Gastroesophageal sphincter (tissue), 3 donors: ENCODE measurements around the gene GRIK2.

ENCODE experiments used
- CTCF ChIP-seq, 4 experiments: fragments of 200-600 bp in 2 of 4; fragments of 450-650 bp in 2 of 4; sonication (generic) in 1 of 4; IDR thresholded peaks; one replicate each; pipeline ENCODE4 v1.5.1; 2017 to 2019; ENCODE audit warnings: antibody characterized with exemption in 4 of 4, mild to moderate bottlenecking in 2 of 4, moderate library complexity in 2 of 4
- EP300 ChIP-seq: sonication (generic); formaldehyde crosslinking; IDR thresholded peaks from one replicate; pipeline ENCODE4 v1.6.1; 2017; ENCODE audit warnings: antibody characterized with exemption, mild to moderate bottlenecking
- POLR2A ChIP-seq, 2 donors: fragments of 450-650 bp; IDR thresholded peaks; one replicate each; pipeline ENCODE4 v1.6.1; 2017; ENCODE audit warnings: antibody characterized with exemption in 2 of 2, mild to moderate bottlenecking in 2 of 2, moderate library complexity in 1 of 2

- TF ChIP-seq CTCF (IDR thresholded peaks at IDR 0.05) (no peak), POLR2A (IDR thresholded peaks at IDR 0.05) (no peak), EP300 (no peak)
These were observed 39.6 kb downstream of the GRIK2 start for GRCh38 chr6:101433141-101433540.
